GM11168 (cell line): ENCODE results near the gene SYT1.

Experiments
- in situ Hi-C: fragments of 300-500 bp; cut with MboI; formaldehyde crosslinking; loops from one replicate; pipeline ENCODE4 v1.12.0; 2022; ENCODE audit warnings: low sequenced_read_pairs; ENCODE audit not compliant: unreplicated experiment

Gene SYT1

GRCh38 chr12:79373896-79374499, 509.4 kb downstream of the SYT1 start:
- in situ Hi-C loops = no loop called here

- in situ Hi-C loops = no loop called here
Observed at GRCh38 chr12:79374545-79374944, 510.0 kb downstream of the SYT1 start.

GRCh38 chr12:79375050-79375449, 510.5 kb downstream of the SYT1 start:
- in situ Hi-C loops = no loop called here

GRCh38 chr12:79378496-79378895, 513.9 kb downstream of the SYT1 start:
- in situ Hi-C loops = no loop called here

- in situ Hi-C loops = no loop called here
Observed at GRCh38 chr12:79380402-79380801, 515.8 kb downstream of the SYT1 start.

GRCh38 chr12:79381248-79382208, 517.0 kb downstream of the SYT1 start:
- in situ Hi-C loops = no loop called here

GRCh38 chr12:79384551-79384950, 520.0 kb downstream of the SYT1 start:
- in situ Hi-C loops = no loop called here

GRCh38 chr12:79388011-79388410, 523.4 kb downstream of the SYT1 start:
- in situ Hi-C loops = no loop called here

GRCh38 chr12:79393842-79394241, 529.3 kb downstream of the SYT1 start:
- in situ Hi-C loops = no loop called here

- in situ Hi-C loops = no loop called here
Observed at GRCh38 chr12:79397609-79398008, 533.0 kb downstream of the SYT1 start.

- in situ Hi-C loops = loop anchor here (25.0 kb wide), 1 partner anchor 337 kb away; no protein-coding TSS in a partner anchor
Observed at GRCh38 chr12:79400481-79400880, 535.9 kb downstream of the SYT1 start.

GRCh38 chr12:79402606-79403005, 538.0 kb downstream of the SYT1 start:
- in situ Hi-C loops = loop anchor here (25.0 kb wide), 1 partner anchor 335 kb away; no protein-coding TSS in a partner anchor

GRCh38 chr12:79406993-79407392, 542.4 kb downstream of the SYT1 start:
- in situ Hi-C loops = loop anchor here (25.0 kb wide), 1 partner anchor 330 kb away; no protein-coding TSS in a partner anchor

- in situ Hi-C loops = loop anchor here (25.0 kb wide), 1 partner anchor 329 kb away; no protein-coding TSS in a partner anchor
Observed at GRCh38 chr12:79407671-79408622, 543.4 kb downstream of the SYT1 start.

GRCh38 chr12:79408689-79409088, 544.1 kb downstream of the SYT1 start:
- in situ Hi-C loops = loop anchor here (25.0 kb wide), 1 partner anchor 329 kb away; no protein-coding TSS in a partner anchor

GRCh38 chr12:79409562-79409961, 545.0 kb downstream of the SYT1 start:
- in situ Hi-C loops = loop anchor here (25.0 kb wide), 1 partner anchor 328 kb away; no protein-coding TSS in a partner anchor

- in situ Hi-C loops = loop anchor here (25.0 kb wide), 1 partner anchor 326 kb away; no protein-coding TSS in a partner anchor
Observed at GRCh38 chr12:79411791-79412190, 547.2 kb downstream of the SYT1 start.

- in situ Hi-C loops = loop anchor here (25.0 kb wide), 1 partner anchor 324 kb away; no protein-coding TSS in a partner anchor
Observed at GRCh38 chr12:79413796-79414195, 549.2 kb downstream of the SYT1 start.

GRCh38 chr12:79414252-79414651, 549.7 kb downstream of the SYT1 start:
- in situ Hi-C loops = loop anchor here (25.0 kb wide), 1 partner anchor 323 kb away; no protein-coding TSS in a partner anchor

GRCh38 chr12:79415321-79415720, 550.7 kb downstream of the SYT1 start:
- in situ Hi-C loops = loop anchor here (25.0 kb wide), 1 partner anchor 322 kb away; no protein-coding TSS in a partner anchor
